Pulmonary artery endothelial cell (primary cell): ENCODE measurements around the gene DMC1. TPM values are rescaled to one million over a fixed set of nuclear protein-coding genes. Genes with fewer than 3 reads are reported as not detected.

Source experiments
- DNase-seq: peaks from one replicate; pipeline ENCODE4 v3.0.0-alpha.2; 2011; ENCODE audit warnings: low read depth, low spot score
- total RNA-seq: library from RNA; depleted of rRNA; stranded (reverse); fragments of >200 nt; gene quantifications from 2 replicates; pipeline ENCODE4 v1.2.3, GENCODE V29; 2014

DMC1 gene
- total RNA-seq, 1 donor from 2014 or later = 2.2 TPM

- no peak for DNase-seq
Observed at GRCh38 chr22:38503021-38503420, 67.0 kb downstream of the DMC1 start.

GRCh38 chr22:38501797-38502672, 67.9 kb downstream of the DMC1 start:
- no peak for DNase-seq

GRCh38 chr22:38497869-38498268, 72.1 kb downstream of the DMC1 start:
- DNase-seq = no peak

GRCh38 chr22:38494939-38495338, 75.0 kb downstream of the DMC1 start:
- no peak for DNase-seq

- DNase-seq = no peak
Observed at GRCh38 chr22:38494498-38494897, 75.5 kb downstream of the DMC1 start.

- DNase-seq = no peak
Observed at GRCh38 chr22:38491707-38492348, 78.2 kb downstream of the DMC1 start.

GRCh38 chr22:38490915-38491314, 79.1 kb downstream of the DMC1 start:
- no peak for DNase-seq

GRCh38 chr22:38490475-38490874, 79.5 kb downstream of the DMC1 start:
- no peak for DNase-seq

- no peak for DNase-seq
Observed at GRCh38 chr22:38489561-38490145, 80.3 kb downstream of the DMC1 start.

GRCh38 chr22:38489142-38489541, 80.8 kb downstream of the DMC1 start:
- no peak for DNase-seq

- no peak for DNase-seq
Observed at GRCh38 chr22:38487946-38488345, 82.0 kb downstream of the DMC1 start.

GRCh38 chr22:38485783-38486182, 84.2 kb downstream of the DMC1 start:
- DNase-seq = no peak

GRCh38 chr22:38484244-38484643, 85.7 kb downstream of the DMC1 start:
- no peak for DNase-seq

GRCh38 chr22:38482662-38483308, 87.2 kb downstream of the DMC1 start:
- DNase-seq = no peak

GRCh38 chr22:38481871-38482332, 88.1 kb downstream of the DMC1 start:
- DNase-seq = no peak

- DNase-seq = no peak
Observed at GRCh38 chr22:38481162-38481870, 88.7 kb downstream of the DMC1 start.

GRCh38 chr22:38479096-38479837, 90.7 kb downstream of the DMC1 start:
- no peak for DNase-seq

- no peak for DNase-seq
Observed at GRCh38 chr22:38477585-38477984, 92.4 kb downstream of the DMC1 start.

GRCh38 chr22:38474003-38474607, 95.9 kb downstream of the DMC1 start:
- DNase-seq = no peak

- no peak for DNase-seq
Observed at GRCh38 chr22:38471237-38471636, 98.7 kb downstream of the DMC1 start.
